SHP77 treated with DMSO at 0.1 percent for 48 hours (cell line): ENCODE results near the gene SLC12A8.

ENCODE experiments used
- DNase-seq: peaks from one replicate; lab custom pipeline; 2025; lab: John Stamatoyannopoulos, UW

Gene SLC12A8, protein sequence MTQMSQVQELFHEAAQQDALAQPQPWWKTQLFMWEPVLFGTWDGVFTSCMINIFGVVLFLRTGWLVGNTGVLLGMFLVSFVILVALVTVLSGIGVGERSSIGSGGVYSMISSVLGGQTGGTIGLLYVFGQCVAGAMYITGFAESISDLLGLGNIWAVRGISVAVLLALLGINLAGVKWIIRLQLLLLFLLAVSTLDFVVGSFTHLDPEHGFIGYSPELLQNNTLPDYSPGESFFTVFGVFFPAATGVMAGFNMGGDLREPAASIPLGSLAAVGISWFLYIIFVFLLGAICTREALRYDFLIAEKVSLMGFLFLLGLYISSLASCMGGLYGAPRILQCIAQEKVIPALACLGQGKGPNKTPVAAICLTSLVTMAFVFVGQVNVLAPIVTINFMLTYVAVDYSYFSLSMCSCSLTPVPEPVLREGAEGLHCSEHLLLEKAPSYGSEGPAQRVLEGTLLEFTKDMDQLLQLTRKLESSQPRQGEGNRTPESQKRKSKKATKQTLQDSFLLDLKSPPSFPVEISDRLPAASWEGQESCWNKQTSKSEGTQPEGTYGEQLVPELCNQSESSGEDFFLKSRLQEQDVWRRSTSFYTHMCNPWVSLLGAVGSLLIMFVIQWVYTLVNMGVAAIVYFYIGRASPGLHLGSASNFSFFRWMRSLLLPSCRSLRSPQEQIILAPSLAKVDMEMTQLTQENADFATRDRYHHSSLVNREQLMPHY

DNA sequence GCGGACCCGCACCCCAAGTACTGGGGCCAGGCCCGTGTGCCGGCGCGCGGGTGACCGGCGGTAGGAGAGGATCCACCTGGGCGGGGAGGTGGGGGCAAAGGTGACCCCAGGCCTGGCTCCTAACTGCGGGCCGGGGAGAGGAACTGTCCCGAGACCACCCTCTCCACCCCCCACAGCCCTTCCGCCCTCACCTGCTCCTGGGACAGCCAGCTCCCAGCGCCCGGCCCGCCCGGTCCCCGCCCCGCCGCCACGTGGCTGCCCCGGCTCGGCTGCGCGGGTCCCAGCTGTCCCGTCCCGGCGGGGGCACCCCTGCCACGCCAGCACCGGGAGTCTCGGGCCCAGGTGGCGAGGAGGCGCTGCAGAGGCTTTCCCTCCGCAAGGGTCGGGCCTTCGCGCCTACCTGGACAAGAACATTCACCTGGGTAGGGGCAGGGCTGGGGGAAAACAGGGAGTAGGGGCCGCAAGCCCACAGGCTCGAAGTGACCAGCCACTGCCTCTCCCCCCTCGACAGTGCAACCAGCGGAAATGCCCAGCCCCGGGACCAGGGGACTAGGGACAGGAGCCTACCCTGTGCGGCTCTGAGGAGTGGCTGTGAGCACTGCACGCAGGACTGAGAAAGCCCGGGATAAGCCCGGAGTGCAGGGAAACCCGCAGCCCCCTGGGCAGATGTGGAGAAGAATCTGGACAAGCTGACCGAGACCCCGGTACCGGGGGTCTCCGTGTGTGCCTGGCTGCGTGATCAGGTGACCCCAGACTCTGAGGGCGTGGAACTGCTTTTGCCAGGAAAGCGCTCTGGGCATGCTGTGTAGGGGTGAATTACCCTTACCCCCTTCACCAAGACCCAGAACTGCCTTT, at the start of gene SLC12A8:
Gene SLC12A8 (minus strand): TSS at position 240 of the 855 bp plus-strand sequence. CDS start 1,399 bp downstream, outside the sequence.
- DNase-seq: no peak

DNA sequence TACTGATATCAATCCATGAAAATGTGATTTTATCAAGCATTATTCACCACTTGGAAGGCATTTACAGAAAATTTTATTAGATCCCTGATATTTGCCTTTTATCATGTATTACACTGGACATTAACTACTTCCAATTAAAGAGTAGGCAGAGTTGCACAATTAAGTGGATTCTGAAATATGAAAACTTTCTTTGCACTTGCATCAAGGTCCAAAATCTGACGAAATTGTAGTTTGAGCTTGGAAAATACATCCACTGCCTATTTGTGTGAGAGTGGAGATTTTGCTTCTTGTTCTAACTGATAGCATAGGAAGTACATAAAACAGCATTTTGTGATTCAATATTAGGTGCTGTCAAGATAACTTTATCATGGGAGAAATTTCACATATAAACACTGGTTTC, 49.6 kb upstream of the SLC12A8 start:
- DNase-seq: no peak

DNA sequence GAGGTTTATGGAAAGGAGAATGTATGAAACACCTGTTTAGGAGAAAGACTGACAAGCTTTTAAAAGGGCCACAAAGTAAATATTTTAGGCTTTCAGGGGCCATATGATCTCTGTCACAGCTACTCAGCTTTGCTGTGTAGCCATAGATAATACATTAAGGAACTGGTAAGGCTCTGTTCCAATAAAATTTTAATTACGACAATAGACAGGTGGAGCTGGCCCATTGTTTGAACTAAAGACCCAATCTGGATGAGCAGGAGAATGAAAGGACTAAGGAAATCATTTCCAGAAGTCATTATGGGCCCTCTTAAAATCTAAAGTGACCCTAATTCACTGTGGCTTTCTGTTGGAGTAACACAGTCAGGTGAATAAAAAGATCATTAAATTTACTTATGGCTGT, 48.5 kb upstream of the SLC12A8 start:
- DNase-seq: no peak

DNA sequence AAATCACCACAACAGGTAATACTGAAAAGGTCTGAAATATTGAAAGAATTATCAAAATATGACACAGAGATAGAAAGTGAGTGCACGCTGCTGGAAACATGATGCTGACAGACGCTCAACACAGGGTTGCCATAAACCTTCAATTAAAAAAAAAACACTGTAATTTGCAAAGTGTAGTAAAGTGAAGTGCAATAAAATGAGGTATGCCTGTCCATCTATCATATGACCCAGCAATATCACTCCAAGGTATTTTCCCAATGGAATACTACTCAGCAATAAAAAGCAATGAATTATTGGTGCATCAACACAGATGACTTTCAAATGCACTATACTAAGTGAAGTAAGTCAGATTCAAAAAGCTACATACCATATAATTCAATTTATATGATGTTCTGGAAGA, 47.6 kb upstream of the SLC12A8 start:
- no peak for DNase-seq

DNA sequence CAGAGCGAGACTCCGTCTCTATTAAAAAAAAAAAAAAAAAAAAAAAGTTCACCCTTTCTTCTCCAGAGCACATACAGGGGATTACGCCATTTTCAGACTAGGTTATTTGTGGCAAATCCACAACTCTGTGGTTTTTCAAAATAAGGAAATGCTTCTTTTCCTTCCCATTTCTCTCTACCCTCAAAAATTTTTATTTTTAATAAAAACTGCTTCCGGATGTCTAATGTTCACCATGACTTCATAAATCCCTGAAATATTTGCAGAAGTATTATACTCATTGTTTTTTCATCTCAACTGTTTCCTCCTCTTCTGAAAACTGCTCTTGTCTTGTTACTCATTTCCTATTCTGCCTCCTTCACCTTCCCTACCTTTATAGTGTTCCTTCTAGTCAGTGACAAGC, 45.0 kb upstream of the SLC12A8 start:
- DNase-seq: no peak

DNA sequence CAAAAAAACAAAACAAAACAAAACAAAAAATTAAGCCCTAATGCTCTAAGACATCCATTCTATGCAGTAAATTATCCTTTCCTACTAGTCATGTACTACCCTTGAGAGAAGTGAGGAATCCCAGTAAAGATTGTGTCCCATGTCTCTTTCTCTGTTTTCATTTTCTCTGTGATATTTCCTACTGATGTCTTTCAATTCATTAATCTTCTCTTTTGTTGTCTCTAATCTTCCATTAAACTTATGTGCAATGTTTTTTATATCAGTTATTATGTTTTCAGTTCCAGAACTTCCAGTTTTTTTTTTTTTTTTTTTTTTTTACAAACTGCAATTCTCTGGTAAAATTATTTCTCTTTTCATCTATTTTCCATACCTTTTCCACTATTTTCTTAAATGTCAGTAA, 44.1 kb upstream of the SLC12A8 start:
- DNase-seq: no peak

DNA sequence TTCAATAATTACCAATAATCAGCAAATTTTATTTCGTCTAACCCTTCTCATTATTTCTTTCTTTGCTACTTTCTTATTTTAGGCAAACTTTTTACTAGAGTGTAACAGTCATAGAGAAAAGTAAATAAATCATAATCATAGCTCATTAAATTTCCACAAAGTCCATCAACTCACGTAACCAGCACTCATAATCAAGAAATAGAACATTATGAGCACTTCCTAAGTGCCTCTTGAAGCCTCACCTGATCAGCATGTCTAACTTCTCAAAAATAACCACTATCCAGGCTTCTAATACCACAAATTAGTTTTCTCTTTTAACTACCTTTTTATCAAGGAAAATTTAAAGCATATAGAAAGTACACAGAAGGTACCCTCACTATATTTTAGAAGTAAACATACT, 38.4 kb upstream of the SLC12A8 start:
- no peak for DNase-seq

DNA sequence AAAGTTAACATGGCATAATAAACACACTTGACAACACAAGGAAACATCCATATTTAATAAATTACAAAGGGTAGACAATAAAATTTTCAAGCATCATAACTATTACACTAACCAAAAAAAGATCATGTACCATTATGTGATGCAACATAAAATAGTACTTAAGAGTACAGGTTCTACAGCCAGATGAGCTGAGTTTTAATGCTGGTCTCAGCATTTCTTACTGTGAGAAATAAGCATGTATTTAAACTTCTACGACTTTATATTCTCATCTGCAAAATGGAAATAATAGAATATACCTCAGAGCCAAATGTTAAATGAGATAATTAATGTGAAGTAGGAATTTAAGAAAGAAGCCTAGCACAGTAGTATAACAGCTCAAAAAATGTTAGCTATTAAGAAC, 33.7 kb upstream of the SLC12A8 start:
- DNase-seq: no peak

DNA sequence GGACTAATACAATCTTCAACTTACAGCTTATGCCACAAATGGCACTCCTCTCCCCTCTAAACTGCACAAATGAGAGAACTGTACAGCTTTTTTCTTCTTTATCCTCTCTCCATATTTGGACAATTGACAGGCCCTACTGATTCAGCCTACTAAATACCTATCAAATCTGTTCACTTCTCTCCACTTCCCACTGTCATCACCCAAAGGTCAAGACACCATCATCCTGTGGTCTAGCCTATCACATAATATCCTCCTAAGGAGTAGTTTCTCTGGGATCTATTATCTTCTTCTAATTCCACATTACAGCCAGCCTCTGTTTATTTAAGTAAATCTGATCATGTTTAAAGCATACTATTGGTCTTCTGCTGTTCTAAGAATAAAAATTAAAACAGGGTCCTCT, 33.0 kb upstream of the SLC12A8 start:
- no peak for DNase-seq

DNA sequence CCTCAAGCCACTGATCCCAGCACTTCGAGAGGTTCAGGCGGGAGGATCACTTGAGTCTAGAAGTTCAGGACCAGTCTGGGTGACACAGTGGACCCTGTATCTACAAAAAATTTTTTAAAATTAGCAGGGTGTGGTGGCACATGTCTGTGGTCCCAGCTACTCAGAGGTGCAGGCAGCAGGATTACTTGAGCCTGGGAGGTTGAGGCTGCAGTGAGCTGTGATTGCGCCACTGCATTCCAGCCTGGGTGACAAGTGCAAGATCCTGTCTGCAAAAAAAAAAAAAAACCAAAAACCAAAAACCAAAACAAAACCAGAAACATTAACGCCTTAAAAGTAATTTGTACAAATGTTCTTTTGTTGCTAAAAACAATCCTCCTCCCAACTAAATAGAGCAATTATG, 27.9 kb upstream of the SLC12A8 start:
- DNase-seq: no peak

DNA sequence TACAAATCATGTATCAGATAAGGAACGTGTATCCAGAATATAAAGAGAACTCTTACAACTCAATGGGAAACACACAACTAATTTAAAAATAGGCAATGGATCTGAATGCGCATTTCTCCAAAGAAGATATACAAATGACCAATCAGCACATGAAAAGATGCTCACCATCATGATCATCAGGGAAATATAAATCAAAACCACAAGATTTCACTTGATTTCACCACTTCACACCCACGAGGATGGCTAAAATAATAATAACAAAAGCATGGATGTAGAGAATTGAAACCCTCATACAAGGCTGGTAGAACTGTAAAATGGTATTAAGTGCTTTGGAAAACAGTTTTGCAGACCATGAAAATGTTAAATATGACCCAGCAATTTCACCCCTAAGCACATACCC, 26.7 kb upstream of the SLC12A8 start:
- DNase-seq: no peak

DNA sequence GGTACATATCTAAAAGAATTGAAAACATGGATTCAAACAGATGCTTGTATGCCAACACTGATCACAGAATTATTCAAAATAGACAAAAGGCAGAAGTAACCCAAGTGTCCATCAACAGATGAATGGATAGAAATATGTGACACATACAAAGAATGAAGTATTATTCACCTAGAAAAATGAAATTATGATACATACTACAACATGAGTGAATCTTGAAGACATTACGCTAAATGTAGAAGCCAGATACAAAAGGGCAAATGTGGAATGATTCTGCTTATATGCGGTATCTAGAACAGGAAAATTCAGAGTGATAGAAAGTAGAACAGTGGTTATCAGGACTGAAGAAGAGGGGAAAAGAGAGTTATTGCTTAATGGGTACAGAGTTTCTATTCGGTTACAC, 26.2 kb upstream of the SLC12A8 start:
- DNase-seq: no peak

DNA sequence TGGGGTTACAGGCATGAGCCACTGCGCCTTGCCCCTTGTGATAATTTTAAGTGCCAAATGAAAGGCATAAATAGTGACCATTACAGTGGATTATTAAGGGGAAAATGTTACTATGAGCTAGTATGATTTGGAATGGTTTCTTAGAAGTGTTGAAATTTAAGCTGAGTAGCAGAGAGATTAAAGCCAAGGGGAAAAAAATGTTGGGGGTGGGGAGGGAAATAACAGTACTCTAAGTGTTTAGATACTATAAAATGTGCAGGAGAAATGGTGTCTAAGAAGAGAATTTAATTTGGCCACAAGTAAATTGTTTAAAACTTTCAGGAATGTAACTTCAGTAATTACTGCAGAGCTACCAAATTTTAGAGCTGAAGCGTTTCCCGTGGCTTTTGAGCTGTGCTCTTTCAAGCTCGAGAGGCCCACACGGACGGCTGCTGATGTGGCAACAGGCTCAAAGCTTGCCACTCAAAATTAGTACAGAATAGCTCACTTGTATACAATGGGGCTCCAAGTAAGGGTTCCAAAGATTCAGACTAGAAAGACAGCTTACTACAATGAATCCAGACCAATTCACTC, 23.9 kb upstream of the SLC12A8 start:
- no peak for DNase-seq

DNA sequence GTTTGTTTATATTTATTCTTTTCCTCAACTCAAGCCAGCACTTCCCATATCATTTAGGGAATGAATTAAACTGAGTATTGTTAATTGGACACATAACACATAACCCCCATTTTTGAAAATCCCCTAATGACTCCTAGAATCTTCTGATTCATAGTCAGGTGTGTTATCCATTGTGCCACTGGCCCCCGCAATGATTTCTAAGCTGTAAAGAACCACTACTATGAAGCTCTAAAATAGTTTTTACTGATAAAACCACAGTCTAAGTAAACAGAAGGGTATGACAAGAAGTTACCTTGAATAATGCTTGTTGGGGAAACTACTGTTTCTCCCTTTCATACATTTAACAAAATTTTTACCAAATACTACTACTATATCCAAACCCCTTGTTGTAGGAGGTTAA, 22.3 kb upstream of the SLC12A8 start:
- no peak for DNase-seq

DNA sequence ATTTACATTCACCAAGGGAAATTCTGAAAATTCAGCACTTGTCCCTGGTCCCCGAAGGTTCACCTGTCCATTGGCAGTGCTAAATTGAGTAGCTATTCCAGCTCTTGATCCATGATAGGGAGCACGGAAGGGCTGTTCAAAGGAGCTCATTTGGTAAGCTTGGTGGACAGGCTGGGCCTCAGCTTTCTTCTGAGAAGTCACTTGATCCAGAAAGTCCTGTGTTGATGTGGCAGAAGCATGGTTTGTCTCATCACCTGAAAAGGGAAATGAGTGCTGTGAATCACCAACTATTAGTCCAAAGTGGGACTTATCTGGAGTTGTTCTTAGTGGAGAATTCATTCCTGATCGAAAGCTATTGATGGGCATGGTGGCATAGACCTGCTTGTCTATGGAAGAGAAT, 19.9 kb upstream of the SLC12A8 start:
- DNase-seq: no peak

DNA sequence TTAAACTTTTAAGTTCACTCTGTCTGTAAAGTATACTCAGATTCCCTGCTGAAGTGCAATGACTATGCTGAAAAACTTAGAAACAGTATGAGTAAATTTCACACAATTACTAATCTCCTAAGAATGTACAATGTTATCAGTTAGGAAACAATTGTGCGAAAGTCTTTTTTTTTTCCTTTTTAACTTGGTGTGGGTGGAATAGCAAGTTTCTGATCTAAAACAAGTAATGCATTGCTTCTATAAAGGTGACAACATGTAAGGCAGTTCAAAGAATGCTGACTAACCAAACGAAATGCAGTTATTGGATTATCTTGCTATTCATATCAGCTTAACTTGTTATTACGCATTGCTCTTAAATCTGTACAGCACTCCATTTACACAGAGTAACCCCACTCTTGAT, 19.3 kb upstream of the SLC12A8 start:
- DNase-seq: no peak

DNA sequence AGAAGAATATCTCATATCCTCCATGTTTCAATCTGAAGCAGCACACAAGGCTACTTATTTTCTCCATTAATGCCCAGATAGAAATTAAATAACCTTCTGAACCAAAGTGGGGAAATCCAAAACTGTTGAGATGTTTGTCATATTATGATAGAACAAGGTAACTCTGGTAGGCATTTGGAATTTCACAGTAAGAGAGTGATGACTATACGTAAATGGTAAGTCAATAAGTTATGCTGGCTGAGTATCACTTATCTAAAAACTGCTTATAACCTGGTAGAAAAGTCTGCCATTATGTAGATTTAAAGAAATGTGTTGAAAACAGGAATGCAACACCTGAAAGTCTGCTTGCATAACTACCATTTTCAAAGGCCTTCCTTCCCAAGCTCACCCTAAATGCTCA, 17.2 kb upstream of the SLC12A8 start:
- no peak for DNase-seq

DNA sequence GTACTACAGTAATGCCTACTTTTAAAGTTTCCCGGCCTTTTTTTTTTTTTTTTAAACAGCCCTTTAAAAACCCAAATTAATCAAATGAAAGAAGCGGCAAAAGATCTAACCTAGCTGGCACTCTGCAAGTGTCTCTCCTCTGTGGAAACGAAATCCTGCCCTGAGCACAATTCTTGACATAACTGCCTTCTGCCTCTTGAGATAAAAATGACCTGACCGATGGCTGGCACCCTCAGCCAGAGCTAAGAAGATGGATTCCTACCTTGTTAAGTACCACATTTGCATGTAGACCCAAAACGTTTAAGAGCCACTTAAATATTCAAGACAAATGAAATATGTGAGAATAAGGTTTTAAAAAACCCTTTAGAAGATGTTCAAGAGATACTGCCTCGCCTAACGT, 16.6 kb upstream of the SLC12A8 start:
- DNase-seq: no peak

DNA sequence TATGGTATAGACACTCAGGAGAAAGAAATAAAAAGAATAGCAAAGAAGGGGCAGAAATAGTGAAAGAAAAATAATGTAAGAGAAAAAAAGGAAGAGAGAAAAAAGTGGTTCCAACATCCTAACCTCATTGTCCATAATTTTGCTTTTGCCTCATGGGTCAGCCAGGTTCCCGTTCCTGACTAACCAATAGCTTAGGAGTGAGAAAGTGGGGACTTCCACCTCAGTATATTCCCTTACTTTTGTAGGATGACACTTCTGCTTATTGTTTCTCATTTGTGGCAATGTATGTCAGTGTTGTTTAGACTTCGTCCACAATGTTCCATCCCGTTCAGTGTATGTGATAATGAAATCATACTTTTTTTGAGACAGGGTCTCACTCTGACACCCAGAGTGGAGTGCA, 9.3 kb upstream of the SLC12A8 start:
- no peak for DNase-seq

DNA sequence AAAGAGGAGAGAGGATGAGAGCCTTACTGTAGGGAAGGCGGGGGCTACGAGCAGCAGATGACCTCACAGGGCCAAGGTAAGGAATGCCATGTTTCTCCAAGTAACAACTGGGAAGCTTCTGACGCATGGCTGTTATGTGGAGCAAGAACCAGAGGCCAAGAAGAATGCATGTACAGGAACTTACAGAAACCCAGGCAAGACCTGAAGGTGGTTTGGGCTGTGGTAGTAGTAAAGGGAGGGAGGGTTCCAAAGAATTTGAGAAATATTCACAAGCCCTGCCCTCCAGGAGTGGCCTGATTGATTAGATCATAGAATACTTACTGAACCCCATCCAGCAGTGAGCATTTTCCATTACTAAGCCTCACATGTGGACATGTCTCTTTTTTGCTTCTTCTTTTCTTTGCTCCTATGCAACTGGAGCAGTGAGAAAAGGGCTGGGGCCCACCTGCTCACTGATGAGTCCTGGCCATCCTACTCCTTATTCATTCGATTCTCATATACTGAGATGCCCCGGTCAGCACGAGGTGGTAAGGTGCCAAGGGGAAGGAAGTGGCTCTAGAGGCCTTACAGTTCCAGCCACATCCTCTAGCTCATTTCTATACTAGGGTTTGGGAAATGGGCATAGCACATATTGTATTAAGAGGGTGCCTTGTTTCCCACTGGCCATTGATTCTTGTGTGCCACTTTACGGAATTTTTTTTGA, 8.3 kb upstream of the SLC12A8 start:
- no peak for DNase-seq

DNA sequence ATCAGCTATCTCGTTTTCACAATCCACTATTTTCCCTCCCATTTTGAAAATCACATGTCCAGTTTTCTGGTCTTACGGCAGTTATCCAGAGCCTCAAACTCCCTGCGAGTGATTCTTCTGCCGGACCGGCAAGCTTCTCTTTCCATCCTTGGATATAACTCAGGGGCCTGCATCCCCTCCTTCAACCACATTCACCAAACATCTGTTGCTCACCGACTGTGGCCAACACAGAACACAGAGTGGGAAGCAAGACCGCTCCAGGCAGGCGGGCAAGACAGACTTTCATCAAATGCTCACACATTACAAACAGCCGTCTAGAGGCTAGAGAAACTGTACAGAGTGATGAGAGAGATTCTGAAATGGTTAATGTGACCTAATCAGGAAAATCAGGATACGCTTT, 7.6 kb upstream of the SLC12A8 start:
- no peak for DNase-seq

DNA sequence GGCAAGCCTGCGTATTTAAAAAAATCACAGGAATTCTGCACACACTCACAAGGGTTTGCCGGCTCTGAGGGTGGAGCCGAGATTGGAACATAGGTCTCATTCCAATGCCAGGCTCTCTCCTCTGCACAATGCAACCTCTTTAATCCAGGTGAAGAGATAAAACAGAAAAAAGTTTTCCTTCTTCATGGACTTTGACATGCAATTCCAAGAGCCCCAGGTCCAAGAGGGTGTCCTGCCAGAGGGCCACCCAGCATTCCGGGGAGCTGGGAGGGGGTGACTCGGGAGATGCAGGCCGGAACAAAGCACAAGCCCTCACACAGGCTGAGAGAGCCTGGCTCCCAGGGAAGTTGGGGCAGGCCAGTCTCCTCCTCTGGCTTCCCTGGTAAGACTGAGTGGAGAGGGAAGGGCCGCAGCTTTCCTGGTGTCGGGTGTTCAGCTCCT, 6.7 kb upstream of the SLC12A8 start:
- no peak for DNase-seq
